Activated naive CD4-positive, alpha-beta T cell treated with anti-CD3 and anti-CD28 coated beads, Interleukin-2, amount 10 ng/mL, durations not matched to agents 7 days and 5 days (primary cell): ENCODE measurements around the gene PNMA3.
"Not testable (repeated sequence)": the region's sequence is repeated elsewhere in the genome, so short reads cannot be mapped to it uniquely, and the experiment has no call there.

Source experiments
- CTCF ChIA-PET: fragments of 350-600 bp; sonication (Branson Sonifier 250); formaldehyde crosslinking; loops from one replicate; lab custom pipeline; 2021; ENCODE audit warnings: antibody characterized with exemption; lab: Charles Lee
- DNase-seq: peaks from one replicate; pipeline ENCODE4 v3.0.0-alpha.2; 2020
- H3K27ac Mint-ChIP-seq: one replicate; pipeline ENCODE4 v1.8.0; 2021; ENCODE audit warnings: mild to moderate bottlenecking, moderate library complexity, mixed read lengths
- H3K27me3 Mint-ChIP-seq: one replicate; pipeline ENCODE4 v1.8.0; 2021; ENCODE audit warnings: mild to moderate bottlenecking, mixed read lengths
- H3K36me3 Mint-ChIP-seq: one replicate; pipeline ENCODE4 v1.8.0; 2021; ENCODE audit warnings: mixed read lengths
- H3K4me1 Mint-ChIP-seq: one replicate; pipeline ENCODE4 v1.8.0; 2021; ENCODE audit warnings: mixed read lengths
- H3K4me3 Mint-ChIP-seq: one replicate; pipeline ENCODE4 v1.8.0; 2021; ENCODE audit warnings: mild to moderate bottlenecking, moderate library complexity, mixed read lengths
- H3K9me3 Mint-ChIP-seq: one replicate; pipeline ENCODE4 v1.8.0; 2021; ENCODE audit warnings: mixed read lengths

The PNMA3 gene, protein sequence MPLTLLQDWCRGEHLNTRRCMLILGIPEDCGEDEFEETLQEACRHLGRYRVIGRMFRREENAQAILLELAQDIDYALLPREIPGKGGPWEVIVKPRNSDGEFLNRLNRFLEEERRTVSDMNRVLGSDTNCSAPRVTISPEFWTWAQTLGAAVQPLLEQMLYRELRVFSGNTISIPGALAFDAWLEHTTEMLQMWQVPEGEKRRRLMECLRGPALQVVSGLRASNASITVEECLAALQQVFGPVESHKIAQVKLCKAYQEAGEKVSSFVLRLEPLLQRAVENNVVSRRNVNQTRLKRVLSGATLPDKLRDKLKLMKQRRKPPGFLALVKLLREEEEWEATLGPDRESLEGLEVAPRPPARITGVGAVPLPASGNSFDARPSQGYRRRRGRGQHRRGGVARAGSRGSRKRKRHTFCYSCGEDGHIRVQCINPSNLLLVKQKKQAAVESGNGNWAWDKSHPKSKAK

DNA sequence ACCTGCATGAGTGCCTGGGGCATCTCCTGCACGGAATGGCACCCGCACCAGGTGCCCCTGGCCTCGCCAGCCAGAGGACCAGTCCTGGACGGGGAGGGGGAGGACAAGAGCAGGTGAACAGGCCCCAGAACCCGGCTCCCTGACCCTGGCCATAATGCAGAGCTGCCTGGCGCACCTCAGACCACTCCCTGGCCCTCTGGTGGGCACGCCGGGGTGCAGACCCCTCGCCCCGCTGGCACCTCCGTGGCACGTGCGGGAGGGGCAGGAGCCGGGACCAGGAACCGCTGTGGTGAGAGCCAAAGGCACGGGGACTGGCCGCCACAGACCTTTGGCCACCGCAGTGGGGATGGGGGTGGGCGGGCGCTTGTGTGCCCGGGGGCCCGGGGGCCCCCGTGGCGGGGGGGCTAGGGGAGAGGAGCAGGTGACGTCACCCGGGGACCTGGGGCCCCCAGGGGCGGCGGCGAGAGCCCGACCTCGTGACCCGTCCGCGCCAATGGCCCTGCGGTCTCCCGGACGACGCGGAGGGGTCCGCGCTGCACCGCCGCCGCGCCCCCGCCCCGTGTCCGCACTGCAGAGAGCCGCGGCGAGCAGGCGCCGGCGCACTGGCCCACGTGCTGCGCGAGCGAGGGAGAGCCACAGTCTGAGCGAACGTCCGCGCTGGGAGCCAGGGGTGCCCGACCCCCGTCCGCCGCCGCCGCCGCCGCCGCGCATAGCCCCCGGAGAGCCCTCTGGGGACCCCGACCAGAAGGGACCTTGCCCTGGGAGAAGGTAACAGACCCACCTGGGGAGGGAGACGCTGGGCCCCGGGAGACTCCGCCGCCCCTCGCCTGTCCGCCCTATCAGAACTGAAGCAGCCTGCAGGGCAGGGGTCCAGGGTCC, at the start of gene PNMA3:
TSS of gene PNMA3 (plus strand) at position 600 of the 879 bp plus-strand sequence. CDS start 586 bp downstream, outside the sequence.
- Mint-ChIP-seq H3K4me3 (no peak within 1 kb of the TSS), H3K9me3 (no peaks in the 10 kb centered on the region), H3K36me3 (peaks cover 1% of the 10 kb centered on the region), H3K27ac (no peak within 1 kb of the TSS), H3K27me3 (peaks cover 16% of the 10 kb centered on the region), H3K4me1 (no peaks in the 10 kb centered on the region)
- no peak for DNase-seq
- CTCF ChIA-PET, result no interaction called here

DNA sequence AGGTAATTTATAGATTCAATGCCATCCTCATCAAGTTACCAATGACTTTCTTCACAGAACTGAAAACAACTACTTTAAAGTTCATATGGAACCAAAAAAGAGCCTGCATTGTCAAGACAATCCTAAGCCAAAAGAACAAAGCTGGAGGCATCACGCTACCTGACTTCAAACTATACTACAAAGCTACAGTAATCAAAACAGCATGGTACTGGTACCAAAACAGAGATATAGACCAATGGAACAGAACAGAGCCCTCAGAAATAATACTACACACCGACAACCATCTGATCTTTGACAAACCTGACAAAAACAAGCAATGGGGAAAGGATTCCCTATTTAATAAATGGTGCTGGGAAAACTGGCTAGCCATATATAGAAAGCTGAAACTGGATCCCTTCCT, 39.1 kb upstream of the PNMA3 start:
- CTCF ChIA-PET, H3K4me3 Mint-ChIP-seq: not testable (repeated sequence)

DNA sequence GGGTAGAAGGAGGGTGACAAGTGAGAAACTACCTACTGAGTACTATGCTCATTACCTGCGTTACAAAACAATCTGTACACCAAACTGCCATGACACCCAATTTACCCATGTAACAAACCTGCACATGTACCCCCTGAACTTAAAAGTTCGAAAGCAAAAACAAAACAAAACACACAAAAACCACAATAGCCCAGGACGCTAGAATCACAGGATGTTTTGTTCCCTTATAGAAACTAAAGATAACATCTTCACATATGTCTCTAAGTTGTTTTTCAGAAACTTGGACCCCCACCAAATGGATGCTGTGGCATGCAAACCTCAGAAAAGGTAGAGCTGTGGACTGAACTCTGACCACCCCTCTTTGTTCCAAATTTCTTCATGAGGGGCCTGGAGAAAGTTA, 37.1 kb upstream of the PNMA3 start:
- Mint-ChIP-seq H3K36me3 (peaks cover 7% of the 10 kb centered on the region), H3K4me3 (peak overlapping the region; percentile 37), H3K4me1 (peaks cover 20% of the 10 kb centered on the region), H3K27me3 (peaks cover 31% of the 10 kb centered on the region), H3K27ac (peak overlapping the region; percentile 94), H3K9me3 (peaks cover 4% of the 10 kb centered on the region)
- DNase-seq, result peak; percentile 25
- CTCF ChIA-PET, result no interaction called here

More for the DNA sequence above, 39.1 kb upstream of the PNMA3 start:
- not testable (repeated sequence) for H3K9me3 Mint-ChIP-seq, DNase-seq, H3K36me3 Mint-ChIP-seq, H3K27ac Mint-ChIP-seq
- Mint-ChIP-seq H3K27me3 (peaks cover 31% of the 10 kb centered on the region), H3K4me1 (peaks cover 20% of the 10 kb centered on the region)

DNA sequence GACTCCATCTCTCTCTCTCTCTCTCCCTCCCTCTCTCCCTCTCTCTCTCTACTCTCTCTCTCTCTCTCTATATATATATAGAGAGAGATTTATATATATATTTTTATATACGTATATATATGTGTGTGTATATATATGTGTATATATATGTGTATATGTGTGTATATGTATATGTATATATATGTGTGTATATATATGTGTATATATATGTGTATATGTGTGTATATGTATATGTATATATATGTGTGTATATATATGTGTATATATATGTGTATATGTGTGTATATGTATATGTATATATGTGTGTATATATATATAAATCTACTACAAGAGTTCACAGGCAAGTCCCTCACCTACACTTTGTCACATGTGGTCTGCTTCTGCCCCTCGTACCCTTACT, 29.8 kb upstream of the PNMA3 start:
- CTCF ChIA-PET, result interaction anchor here (0.6 kb wide), 1 partner anchor 481 kb away, joined by 3 read pairs; no protein-coding TSS in a partner anchor
- not testable (repeated sequence) for H3K36me3 Mint-ChIP-seq, H3K27ac Mint-ChIP-seq, H3K27me3 Mint-ChIP-seq, H3K9me3 Mint-ChIP-seq, DNase-seq, H3K4me3 Mint-ChIP-seq, H3K4me1 Mint-ChIP-seq

DNA sequence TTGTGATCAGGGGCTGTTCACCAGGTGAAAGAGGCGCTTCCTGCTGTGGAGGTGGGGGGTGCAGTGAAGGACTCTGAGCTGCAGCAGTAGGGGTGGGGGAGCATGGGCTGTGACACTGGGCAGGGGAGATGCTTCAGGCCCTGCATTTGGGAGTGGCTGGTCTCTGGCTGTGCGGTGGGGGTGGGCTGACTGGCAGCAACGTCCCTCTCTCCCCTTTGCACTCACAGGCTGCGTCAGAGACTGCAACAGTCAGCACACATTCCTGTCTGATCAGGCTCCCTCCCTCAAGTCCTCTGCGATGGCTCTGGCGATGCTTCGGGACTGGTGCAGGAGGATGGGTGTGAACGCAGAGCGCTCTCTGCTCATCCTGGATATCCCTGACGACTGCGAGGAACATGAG, 27.8 kb upstream of the PNMA3 start:
- H3K4me3 Mint-ChIP-seq, DNase-seq, CTCF ChIA-PET, H3K27me3 Mint-ChIP-seq, H3K9me3 Mint-ChIP-seq, H3K36me3 Mint-ChIP-seq, H3K27ac Mint-ChIP-seq: not testable (repeated sequence)
- H3K4me1 Mint-ChIP-seq, result peaks cover 13% of the 10 kb centered on the region

DNA sequence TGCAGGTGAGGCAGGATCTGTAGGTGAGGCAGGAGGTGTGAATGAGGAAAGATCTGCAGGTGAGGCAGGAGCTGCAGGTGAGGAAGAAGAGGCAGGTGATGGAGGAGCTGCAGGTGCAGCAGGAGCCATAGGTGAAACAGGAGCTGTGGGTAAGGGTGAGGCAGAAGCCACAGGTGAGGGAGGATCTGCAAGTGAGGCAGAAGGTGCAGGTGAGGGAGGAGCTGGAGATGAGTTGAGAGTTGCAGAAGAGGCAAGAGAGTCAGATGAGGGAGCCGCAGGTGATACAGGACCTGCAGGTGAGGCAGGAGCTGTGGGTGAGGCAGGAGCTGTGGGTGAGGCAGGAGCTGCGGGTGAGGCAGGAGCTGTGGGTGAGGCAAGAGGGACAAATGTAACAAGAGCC, 27.1 kb upstream of the PNMA3 start:
- peaks cover 20% of the 10 kb centered on the region for H3K4me1 Mint-ChIP-seq
- CTCF ChIA-PET, result no interaction called here

DNA sequence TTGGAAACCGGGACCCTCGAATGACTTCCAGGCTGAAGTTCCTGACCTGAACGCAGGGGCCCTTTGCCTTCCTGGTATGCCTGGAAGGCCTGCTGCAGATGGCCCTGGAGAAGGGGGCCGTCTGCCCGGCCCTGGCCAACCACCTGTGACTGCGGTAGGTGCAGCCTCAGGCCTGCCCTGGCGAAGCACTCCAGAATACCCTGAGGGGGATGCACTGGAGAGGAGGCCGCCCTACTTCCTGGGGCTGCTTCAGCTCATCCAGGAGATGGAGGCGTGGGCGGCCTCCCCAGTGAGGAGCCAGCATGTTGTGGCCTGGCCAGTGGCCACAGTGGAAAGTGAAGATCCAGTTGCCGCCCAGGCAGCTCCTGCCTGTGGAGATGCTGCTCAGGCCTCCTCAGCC, 26.4 kb upstream of the PNMA3 start:
- H3K9me3 Mint-ChIP-seq, result no peaks in the 10 kb centered on the region
- no peak overlapping the region for H3K27ac Mint-ChIP-seq
- no peak overlapping the region for H3K4me3 Mint-ChIP-seq
- no peak for DNase-seq
- CTCF ChIA-PET, result no interaction called here
- peaks cover 25% of the 10 kb centered on the region for H3K4me1 Mint-ChIP-seq
- no peaks in the 10 kb centered on the region for H3K27me3 Mint-ChIP-seq
- H3K36me3 Mint-ChIP-seq, result no peaks in the 10 kb centered on the region

More for the DNA sequence above, 27.1 kb upstream of the PNMA3 start:
- H3K27me3 Mint-ChIP-seq, result peaks cover under 1% of the 10 kb centered on the region
- no peaks in the 10 kb centered on the region for H3K9me3 Mint-ChIP-seq
- no peak overlapping the region for H3K4me3 Mint-ChIP-seq
- no peaks in the 10 kb centered on the region for H3K36me3 Mint-ChIP-seq
- H3K27ac Mint-ChIP-seq, result no peak overlapping the region
- no peak for DNase-seq

DNA sequence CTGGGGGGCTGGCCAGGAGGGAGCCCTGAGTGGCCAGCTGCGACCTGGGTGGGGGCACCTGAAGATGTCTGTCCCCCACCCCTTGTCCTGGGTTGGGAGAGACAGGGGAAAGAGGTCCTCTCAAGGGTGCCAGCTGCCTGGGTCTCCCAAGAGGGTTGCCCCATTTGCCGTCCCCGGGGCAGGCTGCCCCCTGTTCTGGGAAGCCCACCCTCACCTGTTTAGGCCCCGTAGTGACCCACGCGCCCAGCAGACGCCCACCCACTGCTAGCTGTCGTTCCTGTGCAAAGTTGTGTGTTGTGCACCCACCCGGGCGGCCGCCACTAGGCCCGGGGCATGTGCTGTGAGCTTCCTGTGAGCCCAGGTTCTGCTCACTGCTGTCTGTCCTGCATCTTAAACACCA, 25.5 kb upstream of the PNMA3 start:
- Mint-ChIP-seq H3K4me3 (no peak overlapping the region), H3K9me3 (no peaks in the 10 kb centered on the region), H3K4me1 (peaks cover 25% of the 10 kb centered on the region), H3K36me3 (no peaks in the 10 kb centered on the region), H3K27me3 (no peaks in the 10 kb centered on the region), H3K27ac (peak overlapping the region; percentile 24)
- no peak for DNase-seq
- CTCF ChIA-PET, result no interaction called here

DNA sequence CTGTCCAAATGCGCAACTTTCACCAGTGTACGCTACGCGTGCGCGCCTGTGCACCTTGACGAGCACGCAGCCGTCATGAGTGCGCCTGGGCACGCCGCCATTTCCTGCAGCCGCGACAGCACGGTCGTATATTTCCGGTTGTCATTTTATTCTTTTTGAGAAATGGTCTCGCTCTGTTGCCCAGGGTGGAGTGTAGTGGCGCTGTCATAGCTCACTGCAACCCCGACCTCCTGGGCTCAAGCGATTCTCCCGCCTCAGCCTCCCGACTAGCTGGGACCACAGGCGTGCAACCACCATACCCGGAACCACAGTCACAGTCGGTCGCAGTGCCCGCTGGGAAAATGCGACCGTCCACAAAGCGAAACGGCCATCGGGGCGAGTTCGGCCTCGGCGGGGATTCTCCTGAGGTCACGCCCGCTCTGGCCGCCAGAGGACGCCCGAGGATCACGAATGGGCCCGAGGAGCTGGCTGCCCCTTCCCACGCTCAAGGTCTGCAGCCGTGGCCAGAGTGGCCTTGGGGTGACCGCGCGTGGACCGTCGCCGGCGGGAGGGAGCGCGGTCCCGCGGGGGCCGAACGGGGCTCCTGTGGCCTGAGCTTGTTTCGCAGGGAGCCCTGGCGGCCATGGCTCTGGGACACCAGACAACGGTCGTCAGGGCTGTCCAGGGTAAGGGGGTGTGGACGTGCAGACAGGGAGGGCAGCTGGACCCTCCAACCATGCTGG, 23.7 kb upstream of the PNMA3 start:
- DNase-seq, result peak; percentile 71
- peaks cover 25% of the 10 kb centered on the region for H3K4me1 Mint-ChIP-seq
- CTCF ChIA-PET, result interaction anchor here (0.9 to 1.4 kb wide), 5 partner anchors 8 to 620 kb away, joined by 3 to 11 read pairs (median 3); no protein-coding TSS in a partner anchor
- H3K27ac Mint-ChIP-seq, result peak overlapping the region; percentile 94
- peaks cover 4% of the 10 kb centered on the region for H3K36me3 Mint-ChIP-seq
- no peaks in the 10 kb centered on the region for H3K9me3 Mint-ChIP-seq
- H3K4me3 Mint-ChIP-seq, result peak overlapping the region; percentile 78
- H3K27me3 Mint-ChIP-seq, result no peaks in the 10 kb centered on the region

DNA sequence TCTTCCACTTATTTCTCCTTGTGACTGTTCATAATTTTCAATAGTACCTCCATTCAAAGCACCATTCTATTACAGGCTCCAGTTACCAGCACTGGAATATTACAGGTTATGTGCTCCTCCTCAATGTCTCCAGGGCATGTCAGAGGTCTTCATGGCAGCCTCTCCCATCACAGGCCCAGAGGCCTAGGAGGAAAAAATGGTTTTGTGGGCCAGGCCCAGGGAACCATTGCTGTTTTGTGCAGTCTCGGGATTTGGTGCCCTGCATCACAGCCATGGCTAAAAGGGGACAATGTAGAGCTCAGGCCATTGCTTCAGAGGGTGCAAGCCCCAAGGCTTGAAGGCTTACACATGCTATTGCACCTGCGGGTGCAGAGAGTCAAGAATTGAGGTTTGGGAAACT, 7.2 kb upstream of the PNMA3 start:
- Mint-ChIP-seq H3K4me3 (no peak overlapping the region), H3K4me1 (no peaks in the 10 kb centered on the region), H3K36me3 (peaks cover 15% of the 10 kb centered on the region), H3K9me3 (peaks cover 10% of the 10 kb centered on the region), H3K27me3 (no peaks in the 10 kb centered on the region), H3K27ac (no peak overlapping the region)
- CTCF ChIA-PET, result no interaction called here
- DNase-seq, result no peak

DNA sequence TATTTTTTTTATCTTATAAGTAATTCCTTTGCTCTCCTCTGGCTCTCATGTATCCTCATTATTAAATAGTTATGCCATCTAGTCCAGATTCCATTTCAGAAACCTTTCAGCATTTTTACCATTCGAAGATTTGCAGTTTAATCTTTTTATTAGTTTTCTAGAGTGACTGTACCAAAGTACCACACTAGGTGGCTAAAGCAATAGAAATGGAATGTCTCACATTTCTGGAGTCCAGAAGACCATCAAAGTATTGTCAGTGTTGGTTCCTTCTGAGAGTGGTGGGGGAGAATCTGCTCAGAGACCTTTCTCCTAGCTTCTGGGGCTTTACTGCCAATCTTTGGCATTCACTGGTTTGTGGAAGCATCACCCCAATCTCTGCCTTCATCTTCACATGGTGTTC, 3.7 kb upstream of the PNMA3 start:
- Mint-ChIP-seq H3K27me3 (peaks cover 16% of the 10 kb centered on the region), H3K9me3 (peaks cover 10% of the 10 kb centered on the region), H3K27ac (no peak overlapping the region), H3K36me3 (peaks cover 13% of the 10 kb centered on the region), H3K4me1 (no peaks in the 10 kb centered on the region), H3K4me3 (no peak overlapping the region)
- CTCF ChIA-PET, result no interaction called here
- DNase-seq, result no peak

DNA sequence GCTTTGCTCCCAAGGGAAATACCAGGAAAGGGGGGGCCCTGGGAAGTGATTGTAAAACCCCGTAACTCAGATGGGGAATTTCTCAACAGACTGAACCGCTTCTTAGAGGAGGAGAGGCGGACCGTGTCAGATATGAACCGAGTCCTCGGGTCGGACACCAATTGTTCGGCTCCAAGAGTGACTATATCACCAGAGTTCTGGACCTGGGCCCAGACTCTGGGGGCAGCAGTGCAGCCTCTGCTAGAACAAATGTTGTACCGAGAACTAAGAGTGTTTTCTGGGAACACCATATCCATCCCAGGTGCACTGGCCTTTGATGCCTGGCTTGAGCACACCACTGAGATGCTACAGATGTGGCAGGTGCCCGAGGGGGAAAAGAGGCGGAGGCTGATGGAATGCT, 1.0 kb downstream of the PNMA3 start:
- no peak overlapping the region for H3K4me3 Mint-ChIP-seq
- H3K9me3 Mint-ChIP-seq, result no peaks in the 10 kb centered on the region
- no peak overlapping the region for H3K27ac Mint-ChIP-seq
- no peaks in the 10 kb centered on the region for H3K36me3 Mint-ChIP-seq
- H3K27me3 Mint-ChIP-seq, result peaks cover 16% of the 10 kb centered on the region
- no peak for DNase-seq
- H3K4me1 Mint-ChIP-seq, result no peaks in the 10 kb centered on the region
- CTCF ChIA-PET, result no interaction called here

DNA sequence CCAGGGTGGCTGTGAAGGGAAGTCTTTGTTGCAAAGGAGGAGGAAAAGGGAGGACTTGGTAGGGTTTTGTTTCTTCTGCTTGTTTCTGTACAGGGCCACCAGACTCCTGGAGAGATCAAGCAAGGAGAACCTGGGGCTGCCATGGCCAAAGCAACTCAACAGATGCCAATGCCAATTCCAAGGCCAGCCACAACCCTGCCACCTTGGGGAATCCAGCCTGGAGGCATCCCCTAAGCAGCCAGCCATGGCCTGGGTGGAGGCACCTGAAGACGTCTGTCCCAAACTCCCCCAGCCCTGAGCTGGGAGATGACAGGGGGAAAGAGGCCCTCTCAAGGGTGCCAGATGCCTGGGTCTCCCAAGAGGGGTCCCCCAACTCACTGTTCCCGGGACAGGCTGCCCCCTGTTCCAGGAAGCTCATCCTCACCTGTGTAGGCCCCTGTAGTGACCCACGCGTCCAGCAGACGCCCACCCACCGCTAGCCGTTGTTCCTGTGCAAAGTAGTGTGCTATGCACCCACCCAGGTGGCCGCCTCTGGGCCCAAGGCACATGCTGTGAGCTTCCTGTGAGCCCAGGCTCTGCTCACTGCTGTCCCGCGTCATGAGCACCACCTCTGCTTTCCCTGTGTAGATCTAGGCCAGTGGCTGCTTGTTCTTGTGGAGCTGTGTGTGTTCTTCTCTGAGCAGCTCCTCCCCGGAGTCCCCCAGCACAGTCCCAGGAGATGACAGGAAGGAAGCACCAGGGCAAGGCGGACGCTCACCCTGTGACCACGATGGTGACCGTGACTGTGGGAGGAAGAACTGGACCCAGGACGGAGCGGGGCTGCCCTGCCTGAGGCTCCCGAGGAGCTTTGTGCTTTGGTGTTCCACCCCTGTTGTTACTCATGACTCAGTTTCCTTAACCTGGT, 3.2 kb downstream of the PNMA3 start:
- no peaks in the 10 kb centered on the region for H3K36me3 Mint-ChIP-seq
- no peaks in the 10 kb centered on the region for H3K9me3 Mint-ChIP-seq
- no peak overlapping the region for H3K4me3 Mint-ChIP-seq
- no peaks in the 10 kb centered on the region for H3K4me1 Mint-ChIP-seq
- DNase-seq, result no peak
- peaks cover 16% of the 10 kb centered on the region for H3K27me3 Mint-ChIP-seq
- CTCF ChIA-PET, result no interaction called here
- no peak overlapping the region for H3K27ac Mint-ChIP-seq
